CD4-positive, alpha-beta T cell treated with Interleukin-10 for 1 hour (primary cell): ENCODE measurements around the gene UNC13D.

Source experiments
- DNase-seq: peaks from one replicate; pipeline ENCODE4 v3.0.0-alpha.2; 2020

UNC13D gene

DNA sequence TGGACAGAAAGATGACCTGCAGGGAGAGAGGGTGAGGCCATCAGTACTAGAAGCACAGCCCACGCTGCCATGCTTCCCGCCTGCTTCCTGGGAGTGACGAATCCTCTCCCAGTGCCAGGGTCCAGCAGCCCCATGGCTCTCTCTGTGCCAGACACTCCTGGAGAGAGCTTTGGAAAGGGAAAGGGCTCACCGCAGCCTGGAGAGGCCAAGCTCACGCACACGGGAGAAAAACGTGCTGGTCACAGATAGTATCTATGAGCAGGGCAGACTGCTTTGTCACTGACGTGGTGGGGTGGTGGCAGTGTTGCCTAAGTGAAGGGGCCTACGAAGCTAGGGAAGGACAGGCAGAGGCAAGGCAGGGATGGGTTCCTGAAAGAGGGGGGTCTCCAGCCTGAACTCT lies 5.5 kb upstream of the UNC13D start:
- DNase-seq: no peak

DNA sequence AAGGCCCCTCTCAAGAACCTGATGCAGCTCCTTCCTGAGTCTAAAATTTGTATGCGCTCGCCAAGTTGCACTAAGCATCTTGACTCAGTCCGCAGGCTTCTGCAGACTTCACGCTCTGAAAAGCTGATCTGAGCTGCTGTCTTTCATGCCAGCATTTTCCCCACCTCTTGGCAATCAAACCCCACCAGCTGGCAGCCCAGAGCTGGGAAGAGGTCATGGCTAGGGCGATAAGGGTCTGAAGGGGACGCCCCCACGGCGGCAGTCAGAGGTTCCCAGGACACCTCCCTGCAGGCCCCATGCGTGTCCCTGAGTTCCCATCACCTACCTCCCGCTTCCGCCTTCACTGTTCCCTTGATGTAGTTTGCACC lies 5.1 kb upstream of the UNC13D start:
- DNase-seq: no peak

DNA sequence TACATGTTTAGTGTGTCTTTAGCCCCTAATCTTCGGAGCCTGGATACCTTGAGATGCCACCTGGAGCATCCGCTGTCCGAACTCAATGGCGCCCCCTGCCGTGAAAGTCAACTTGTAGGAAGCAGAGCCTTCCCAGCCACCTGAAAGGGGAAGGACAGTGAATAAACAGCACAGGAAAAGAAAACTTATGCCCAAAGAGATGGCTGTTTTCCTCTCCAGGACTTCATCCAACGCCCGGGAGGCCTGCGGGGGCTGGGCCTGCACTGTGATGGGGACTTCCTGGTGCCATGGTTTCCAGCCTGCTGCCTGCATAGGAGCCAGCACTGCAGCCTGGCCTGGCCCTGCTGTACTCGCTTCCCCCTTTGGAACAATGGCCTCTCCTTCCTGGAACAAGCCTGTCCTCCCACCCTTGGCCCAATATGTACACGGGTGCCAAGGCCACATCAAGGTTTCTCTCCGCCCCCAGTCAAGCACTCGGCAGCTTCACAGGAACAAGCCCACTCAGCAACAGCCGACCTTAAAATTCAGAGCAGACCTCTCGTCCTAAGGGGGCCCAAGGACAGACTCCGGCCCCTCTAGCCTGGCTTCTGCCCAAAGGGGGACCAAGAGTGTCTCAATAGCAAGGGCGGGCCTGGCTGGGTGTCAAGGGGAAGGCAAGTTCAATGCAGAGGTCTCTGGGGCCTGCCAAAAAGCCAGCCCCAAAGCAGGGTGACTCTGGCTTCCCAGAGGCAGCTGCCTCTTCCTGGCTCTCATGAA lies 4.5 kb upstream of the UNC13D start:
- peak; percentile 84 for DNase-seq

DNA sequence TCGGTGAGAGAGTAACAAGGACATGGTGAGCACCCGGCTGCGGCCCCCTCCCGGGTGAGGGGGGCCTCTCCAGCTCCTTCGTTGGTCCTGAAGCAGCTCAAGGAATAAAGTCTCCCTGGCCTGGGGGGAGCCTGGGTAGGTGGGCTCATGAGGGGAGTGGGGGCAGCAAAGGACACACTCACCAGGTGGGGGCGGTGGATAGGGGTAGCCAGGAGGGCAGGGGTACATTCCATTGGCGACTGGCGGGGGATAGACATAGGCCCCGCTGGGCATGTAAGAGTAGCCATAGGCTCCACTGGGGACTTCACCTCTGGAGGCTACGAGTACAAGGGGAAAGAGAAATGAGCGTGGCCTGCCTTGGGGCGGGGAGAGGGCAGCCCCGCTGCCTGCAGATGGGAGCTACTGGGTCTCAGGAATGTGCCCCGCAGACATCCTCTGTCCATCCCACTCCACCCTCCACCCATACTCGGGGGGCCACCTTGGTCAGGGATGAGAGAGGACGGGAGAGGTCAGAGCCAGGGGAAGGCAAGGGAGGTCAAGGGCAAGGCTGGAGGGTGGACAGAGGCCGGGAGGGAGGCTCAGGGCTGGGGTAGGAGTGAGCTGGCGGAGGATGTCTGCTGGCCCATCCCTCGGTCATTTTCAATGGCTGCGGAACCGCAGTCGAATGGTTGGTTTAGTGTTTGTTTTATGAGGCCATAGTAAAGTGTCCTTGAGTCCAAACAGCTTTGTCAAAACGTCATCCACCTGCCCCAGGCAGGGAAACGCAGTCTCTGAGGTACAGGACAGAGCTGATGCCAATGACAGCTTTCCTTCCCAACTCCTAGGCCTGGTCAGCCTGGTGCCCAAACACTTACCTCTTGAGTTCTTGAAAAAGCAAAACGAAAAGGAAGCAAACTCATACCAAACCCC lies 3.7 kb upstream of the UNC13D start:
- DNase-seq: no peak

DNA sequence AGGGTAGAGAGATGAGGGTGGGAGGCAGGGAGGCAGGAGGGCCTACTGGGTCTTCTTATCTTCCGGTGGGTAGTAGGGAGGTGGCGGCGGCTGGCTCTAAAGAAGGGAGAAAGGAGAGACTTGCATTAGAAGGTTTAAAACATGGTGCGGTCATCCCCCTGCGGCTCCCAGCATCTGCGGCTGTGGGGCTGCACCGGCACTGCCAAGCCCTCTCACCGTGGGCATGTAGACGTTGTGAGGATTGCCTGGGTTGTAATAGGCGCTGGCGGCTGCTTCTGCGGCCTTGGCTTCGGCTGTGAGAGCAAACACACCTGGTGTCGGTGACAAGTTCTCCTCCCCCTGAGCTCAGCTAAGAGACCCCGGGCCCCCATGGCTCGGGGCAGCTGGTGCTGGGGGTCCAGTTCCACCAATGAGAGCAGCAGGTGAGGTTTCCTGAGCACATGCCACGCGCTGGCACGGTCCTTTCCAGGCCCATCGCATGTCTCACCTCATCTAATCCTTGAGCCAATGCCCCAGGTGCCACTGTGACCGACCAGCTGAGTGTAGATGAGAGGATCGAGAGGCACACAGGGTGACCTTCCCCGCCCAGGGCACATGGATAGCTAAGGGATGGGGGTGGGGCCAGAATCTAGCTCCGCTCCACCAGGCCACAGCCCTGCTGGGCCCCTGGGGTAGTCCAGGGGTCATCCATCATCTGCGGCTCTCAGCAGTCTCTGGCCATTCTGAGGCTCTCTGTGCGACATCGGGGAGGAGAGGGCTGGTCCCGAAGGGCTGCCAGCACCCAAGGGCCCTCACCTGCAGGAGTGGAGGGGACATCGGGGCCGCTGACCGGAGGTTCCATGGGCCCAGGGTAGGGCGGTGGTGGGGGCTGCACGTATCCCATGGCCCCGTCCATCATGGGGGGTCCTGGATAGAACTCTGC lies 2.7 kb upstream of the UNC13D start:
- no peak for DNase-seq

DNA sequence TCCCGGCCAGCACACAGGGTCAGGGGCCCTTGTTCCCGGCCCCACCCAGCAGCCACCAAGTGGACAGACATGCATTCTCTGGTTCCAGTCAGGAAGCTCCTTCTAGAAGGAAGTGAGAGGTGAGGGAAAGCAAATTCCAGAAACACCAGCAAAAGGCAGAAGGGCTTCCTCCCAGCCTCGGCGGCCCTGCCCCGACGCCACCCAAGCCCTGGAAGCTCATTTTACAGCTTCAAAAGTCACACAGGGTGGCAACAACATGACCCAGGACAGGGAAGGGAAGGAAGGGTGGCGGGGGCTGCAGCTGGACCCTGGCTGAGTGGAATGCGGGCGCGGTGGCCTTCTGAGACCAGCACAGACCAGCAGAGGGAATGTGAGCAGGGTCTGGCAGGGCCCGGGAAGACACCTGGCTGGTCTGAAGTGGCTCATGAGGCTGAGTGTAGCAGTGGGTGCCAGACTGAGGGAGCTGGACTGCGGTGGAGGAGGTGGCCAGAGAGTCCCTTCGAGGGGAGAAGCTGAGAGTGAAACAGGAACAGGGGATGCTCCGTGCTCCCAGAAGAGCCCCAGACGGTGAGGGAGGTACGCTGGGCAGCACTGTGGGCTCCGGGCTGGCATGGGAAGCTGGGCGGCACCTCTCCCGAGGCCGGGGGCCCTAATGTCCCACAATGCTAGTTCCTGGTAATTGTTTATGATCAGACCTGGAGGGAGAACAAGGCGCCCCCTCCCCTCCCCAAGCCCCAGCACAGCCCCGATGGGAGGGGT lies 1.9 kb upstream of the UNC13D start:
- DNase-seq: no peak

DNA sequence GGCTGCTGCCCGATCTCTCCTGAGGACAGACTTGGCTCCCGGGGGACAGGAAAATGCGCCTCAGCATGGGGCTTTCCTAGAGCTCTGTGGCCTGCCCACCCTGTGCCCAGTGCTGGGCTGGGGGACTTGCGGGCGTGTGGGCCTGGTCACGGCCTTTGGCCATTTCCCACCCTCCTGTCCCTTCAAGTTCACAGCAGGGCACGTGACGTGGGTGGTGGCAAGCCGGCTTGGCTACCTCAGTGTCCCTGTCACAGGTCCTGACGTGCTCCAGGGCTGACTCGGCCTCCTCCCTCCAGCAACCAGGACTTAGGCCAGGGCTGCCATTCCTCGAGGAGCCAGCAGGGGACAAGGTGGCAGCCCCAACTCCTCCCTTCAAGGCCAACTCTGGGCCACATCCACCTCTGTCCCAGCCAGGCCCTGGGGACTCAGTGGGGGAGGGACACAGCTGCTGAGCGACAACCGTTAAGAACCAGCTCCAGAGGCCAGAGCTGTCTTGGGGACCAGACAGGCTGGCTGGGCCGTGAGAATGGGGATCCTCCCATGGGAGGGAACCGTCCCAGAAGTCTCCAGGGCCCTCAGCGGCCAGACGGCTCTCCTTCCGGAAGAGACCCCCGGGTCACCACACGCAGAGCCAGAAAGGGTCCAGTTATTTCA lies 981 bp upstream of the UNC13D start:
- peak; percentile 69 for DNase-seq

DNA sequence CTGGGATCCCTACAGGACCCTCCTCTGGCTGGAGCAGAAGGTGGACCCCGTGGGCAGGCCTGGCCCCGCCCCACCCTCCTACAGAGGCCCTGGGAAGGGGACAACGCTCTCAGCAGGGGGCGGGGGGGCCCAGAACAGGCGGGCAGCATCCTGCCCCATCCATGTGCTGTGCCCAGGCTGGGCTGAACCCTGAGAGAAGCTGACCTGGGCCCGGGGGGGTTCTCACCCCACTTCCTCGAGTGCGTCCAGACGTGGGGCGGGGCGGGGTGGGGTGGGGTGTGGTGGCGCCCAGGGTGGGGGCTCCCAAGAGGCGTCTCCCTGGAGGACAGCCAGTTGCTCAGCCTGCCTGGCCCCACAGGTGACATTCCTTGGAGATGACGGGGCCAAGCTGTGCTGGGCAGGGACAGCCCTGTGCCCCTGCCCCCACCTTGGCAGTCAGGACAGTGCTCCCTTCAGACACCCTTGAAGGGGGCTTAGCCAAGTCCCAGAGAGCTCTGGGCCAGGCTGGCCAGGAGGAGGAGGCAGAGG lies 390 bp upstream of the UNC13D start:
- no peak for DNase-seq

DNA sequence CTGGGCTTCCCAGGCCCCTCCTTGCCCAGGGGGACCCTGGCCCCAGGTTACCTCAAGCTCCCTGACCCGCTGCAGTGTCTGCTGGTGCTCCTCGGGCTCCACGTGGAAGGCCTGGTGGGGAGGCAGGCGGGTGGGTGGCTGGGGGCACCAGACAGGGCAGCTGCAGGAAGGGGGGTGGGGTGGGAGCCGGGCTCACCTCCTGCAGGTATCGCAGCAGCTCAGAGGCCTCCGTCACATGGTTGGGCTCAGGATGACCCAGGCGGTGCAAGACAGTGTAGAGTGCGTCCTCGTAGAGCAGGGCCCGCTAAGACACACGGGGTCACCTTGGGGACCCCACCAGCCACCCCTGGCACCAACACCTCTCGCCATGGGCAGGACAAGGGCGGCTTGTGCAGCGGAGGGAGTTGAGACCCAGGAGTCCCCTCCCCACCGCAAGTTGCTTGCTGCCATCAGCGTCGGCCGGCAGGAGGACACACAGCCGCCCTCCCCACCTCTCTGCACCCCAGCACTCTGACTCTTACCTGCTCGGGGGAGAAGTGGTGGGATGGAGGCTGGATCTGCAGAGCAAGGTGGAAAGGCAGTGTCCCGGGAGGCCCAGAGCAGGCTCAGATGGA lies 1.1 kb downstream of the UNC13D start:
- peak; percentile 35 for DNase-seq

DNA sequence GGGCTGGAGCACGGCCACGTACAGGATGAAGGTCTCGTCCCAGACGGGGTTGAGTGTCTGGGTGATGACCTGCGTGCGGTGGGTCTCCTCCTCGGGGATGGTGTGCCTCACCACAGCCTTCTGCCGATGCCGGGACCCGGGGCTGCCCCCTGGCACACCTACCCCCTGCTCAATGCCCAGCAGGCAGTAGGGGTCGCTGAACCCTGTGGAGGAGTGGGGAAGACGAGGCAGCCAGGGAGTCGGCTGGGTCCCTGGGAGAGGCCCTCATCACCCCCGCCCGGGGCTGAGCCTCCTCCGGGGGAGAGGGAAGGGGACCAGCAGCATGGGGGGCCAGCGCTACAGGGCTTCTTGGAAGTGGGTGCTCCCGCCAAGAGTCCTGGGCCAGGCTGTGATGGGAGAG lies 1.8 kb downstream of the UNC13D start:
- no peak for DNase-seq

DNA sequence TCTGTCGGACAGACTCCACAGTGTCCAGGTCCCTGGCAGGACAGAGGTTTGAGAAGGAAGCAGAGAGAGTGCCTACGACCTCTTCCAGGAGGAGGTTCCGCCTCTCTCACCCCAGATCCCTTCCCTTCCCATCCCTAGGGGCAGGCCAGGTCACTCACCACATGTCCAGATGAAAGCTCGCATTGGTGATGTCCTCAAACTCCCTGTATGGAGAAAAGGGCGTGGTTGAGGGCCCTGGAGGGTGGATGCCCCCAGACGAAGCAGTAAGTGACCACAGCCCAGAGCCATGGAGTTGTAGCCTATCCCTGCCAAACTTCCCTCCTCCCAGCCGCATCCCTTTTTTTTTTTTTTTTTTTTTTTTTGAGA lies 3.4 kb downstream of the UNC13D start:
- no peak for DNase-seq

DNA sequence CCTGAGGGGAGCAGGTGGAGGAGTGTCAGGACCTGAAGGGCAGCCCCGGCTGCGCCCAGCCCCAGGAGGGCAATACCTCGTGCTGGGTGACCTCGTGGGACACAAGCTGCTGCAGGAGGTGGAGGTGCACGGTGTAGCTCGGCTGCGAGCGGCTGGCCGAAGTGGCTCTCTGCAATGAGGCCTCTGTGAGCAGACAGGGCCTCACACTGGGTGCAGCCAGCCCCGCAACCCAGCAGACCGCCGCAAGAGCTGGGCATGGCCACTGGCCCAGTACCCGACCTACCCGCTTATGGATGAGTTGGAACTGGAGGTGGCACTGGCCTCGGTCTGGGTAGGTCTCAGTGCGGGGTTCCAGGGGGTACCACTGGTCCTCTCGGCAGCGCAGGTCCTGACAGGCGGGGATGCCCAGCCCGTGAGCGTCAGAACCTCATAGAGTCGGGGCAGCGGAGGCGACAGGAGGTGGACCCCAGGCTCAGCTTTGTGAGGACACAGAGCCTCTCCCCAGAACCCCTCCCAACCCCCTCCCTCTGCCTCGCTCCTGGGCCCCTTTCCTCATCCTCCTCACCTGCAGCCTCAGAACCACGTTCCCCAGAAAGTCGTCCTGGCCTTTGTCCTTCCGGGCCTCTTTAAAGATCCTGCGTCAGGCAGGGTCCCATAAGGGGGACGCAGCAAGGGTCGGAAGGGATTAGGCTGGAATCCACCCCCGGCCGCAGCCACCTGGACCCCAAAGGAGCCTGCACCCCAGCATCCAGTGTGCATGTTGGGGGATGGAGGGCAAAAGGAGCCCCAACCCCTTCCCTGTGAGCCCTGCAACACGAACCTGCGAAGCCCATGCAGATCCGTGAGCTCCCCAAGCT lies 4.0 kb downstream of the UNC13D start:
- no peak for DNase-seq

DNA sequence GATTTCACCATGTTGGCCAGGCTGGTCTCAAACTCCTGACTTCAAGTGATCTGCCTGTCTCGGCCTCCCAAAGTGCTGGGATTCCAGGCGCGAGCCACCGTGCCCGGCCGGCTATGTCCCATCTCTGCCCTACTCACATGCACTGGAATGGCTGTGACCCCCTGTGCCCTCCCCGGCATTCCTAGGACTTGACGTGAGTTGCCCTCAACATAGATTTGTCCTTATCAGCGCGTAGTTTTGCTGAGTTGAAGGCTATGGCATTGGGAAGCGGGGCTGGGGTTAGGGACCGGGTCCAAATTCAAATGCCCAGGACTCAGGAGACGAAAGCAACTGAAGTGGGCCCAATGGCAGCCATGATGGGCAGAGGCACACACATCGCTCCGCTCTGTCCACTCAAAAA lies 5.8 kb downstream of the UNC13D start:
- DNase-seq: no peak

DNA sequence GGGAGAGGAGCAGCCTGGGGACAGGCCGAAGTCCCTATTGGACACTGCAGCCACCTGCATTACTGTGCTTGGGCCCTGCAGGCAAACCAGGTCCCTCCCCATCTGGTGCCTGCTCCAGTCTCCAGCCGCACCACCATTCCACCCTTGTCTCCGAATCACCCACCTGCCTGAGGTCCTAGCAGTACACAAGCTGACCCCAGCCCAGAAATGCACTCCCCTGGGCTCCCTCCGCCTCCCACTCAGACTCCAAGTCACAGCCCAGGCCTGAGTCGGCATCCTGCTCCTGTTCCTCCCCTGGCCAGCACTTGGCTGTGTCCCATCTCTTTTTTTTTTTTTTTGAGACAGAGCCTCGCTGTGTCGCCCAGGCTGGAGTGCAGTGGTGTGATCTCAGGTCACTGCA lies 6.3 kb downstream of the UNC13D start:
- no peak for DNase-seq

DNA sequence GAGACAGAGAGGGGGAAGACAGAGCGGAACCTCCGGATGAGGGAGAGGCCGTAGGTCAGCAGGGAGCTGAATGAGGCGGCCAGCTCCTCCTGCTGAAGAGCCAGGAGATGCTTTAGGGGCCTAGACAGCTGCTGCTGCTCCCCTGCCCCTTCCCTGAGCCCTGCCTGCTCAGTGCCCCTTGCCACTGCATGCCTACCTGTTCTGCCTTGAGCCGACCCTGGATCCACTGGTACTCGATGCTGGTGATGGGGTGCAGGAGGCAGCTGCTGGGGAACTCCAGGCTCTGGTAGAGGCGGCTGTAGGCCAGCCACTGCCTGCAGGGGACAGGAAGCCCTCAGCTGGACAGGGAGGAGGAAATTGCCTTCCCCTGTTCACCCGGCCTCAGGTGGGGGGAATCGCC lies 7.6 kb downstream of the UNC13D start:
- no peak for DNase-seq

DNA sequence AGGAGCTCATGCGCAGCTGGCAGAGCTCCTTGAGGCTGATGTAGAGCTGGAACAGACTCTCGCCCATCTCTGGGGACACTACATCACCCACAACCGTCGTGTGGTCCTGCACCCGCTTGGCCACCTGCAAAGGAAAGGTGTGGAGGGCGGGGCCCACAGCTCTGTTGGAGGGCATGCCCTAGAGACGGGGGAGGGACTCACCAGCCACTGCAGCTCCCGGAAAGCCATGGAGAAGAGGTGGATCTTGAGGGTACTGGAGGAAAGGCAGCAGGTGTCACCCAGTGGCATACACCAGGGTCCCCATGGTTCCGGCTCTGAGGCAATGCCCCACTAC lies 8.6 kb downstream of the UNC13D start:
- no peak for DNase-seq

DNA sequence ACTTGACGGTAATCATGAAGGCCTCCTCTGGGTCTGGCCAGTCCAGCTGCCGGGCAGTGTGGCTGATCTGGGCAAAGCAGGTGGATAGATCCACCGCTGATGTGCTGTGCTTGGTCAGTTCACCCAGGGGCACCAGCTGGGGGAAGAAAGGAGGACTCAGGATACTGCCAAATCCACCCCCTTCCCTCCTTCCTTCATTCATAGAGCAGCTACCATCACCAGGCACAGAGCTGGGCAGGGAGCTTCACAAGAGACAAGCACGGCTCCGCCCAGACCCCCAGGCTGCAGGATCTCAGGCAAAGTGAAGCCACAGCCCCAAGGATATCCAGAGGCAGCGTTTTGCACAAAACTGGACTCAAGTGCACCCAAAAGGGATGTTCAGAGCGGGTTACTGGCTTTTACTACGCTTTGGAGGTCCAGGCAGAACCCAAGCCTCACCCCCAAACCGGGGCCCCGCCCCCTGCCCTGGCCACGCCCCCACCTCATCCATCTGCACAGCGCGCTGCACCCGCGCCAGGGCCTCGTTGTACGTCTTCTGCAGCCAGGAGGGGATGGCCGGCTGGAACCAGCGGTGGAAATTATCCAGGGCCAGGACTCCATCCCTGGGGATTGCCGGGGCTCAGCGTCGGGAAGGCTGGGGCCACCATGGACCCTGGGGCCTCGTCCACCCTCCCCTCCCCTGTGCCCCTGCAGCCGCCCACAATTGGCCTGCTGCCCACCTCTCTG lies 9.1 kb downstream of the UNC13D start:
- no peak for DNase-seq

DNA sequence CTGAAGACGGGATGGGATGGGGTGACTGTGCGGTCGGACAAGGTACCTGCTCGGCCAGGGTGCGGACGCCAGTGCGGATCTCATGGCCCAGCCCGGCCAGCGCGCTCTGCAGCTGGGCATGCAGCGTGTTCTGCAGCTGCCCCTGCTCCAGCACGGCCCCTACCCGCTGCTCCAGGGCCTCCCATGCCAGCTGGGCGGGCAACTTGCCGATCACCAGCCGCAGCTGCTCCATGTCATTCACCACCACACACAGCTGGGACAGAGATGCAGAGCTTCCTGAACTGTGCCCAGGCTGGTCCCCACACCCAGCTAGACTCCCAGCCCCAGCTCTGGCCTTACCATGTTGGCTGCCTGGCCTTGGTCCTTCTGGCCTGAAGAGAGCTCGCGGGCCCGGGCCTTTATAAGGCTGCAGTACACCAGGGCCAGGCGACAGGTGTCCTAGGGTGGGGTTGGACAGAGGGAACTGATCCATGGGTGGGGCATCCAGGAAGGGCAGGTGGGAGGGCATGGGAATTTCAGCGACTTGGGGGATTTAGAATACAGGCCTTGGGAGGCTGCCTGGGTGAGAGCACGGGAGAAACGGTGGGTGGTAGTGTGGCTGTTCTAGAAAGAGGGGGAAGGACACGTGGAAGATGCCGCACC lies 9.8 kb downstream of the UNC13D start:
- no peak for DNase-seq
